ENCODE measurements around the gene C5orf47. TPM values are rescaled to one million over a fixed set of nuclear protein-coding genes. Genes with fewer than 3 reads are reported as not detected.

The C5orf47 gene
- total RNA-seq, 1 donor from 2014 or later, result not detected

DNA sequence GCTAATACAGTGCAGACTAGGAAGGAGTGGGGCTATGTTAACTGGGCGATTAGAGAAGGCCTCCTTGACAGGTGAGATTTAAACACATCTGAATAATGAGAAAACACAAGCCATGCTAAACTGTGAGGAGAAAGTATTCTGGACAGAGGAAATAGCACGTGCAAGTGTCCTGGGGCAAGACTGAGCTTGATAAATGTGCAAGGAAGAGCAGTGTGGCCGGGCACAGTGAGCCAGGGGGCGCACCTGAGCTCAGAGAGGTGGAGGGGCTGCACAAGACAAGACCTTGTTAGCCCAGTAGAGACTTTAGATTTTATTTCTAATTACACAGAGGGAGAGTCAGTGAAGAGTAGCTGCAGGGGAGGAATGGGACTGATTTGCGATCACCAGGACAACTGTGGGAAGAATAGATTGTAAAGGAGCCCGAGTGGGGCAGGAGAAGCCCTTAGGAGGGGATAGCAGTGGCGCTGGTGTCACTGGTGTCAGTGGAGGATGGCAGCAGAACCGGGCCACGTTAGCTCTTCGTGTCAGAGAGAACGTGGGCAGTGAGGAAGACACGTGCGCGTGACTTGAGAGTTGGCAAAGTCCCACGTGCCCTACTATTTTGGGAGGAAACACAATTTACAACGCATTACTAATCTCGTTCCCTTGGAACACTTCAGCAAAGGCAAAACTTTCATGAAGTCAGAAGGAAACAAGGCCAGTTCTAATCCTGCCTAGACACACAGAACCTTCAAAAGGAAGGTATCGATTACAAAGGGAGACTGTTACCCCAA lies 17.9 kb upstream of the C5orf47 start:
- Mint-ChIP-seq H3K4me3 (no peak overlapping the region), H3K27ac (ENCODE audit: unreplicated experiment) (no peak overlapping the region), H3K9me3 (no peaks in the 10 kb centered on the region), H3K36me3 (ENCODE audit: low read depth) (no peaks in the 10 kb centered on the region), H3K4me1 (peaks cover 46% of the 10 kb centered on the region), H3K27me3 (ENCODE audit: low read depth) (peaks cover 8% of the 10 kb centered on the region)
- TF ChIP-seq, protein P1, sequence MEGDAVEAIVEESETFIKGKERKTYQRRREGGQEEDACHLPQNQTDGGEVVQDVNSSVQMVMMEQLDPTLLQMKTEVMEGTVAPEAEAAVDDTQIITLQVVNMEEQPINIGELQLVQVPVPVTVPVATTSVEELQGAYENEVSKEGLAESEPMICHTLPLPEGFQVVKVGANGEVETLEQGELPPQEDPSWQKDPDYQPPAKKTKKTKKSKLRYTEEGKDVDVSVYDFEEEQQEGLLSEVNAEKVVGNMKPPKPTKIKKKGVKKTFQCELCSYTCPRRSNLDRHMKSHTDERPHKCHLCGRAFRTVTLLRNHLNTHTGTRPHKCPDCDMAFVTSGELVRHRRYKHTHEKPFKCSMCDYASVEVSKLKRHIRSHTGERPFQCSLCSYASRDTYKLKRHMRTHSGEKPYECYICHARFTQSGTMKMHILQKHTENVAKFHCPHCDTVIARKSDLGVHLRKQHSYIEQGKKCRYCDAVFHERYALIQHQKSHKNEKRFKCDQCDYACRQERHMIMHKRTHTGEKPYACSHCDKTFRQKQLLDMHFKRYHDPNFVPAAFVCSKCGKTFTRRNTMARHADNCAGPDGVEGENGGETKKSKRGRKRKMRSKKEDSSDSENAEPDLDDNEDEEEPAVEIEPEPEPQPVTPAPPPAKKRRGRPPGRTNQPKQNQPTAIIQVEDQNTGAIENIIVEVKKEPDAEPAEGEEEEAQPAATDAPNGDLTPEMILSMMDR (conservative IDR thresholded peaks at IDR 0.05), result no peak
- DNase-seq (ENCODE audit: low read depth, low spot score), result no peak

DNA sequence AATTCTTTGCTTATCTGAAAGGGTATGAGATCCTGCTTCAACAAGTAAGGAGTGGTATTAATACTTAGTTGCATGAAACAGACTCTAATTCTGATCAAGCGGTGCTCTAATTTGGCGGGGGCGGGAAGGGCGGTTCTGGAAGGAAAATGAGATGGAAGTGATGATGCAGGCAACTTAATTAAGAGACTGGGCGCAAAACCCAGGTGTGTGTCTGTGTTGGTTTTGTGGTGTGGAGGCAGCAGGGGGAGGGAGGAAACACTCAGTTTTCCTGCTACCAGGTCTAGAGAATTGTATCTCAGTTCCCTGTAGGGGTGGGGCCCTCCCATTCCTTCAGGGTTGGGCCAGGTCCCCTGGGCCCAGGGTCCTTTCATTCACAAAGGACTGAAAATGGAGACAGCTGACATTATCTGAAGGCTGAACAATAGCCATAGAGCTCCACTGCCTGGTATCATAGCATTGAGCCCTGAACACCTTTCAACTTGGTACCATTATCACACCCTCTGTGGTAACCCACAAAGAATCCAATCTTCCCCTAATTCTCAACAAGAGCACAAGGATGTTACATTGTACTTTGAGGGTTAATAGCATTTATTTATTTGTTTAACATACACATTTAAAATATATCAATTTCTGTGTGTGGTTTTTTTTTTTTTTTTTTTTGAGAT lies 17.2 kb upstream of the C5orf47 start:
- H3K4me3 Mint-ChIP-seq, result no peak overlapping the region
- no peak for DNase-seq (ENCODE audit: low read depth, low spot score)
- peaks cover 14% of the 10 kb centered on the region for H3K27me3 Mint-ChIP-seq (ENCODE audit: low read depth)
- TF ChIP-seq, protein P1 (conservative IDR thresholded peaks at IDR 0.05), result no peak
- H3K9me3 Mint-ChIP-seq, result no peaks in the 10 kb centered on the region
- no peak overlapping the region for H3K27ac Mint-ChIP-seq (ENCODE audit: unreplicated experiment)
- H3K36me3 Mint-ChIP-seq (ENCODE audit: low read depth), result no peaks in the 10 kb centered on the region
- peaks cover 46% of the 10 kb centered on the region for H3K4me1 Mint-ChIP-seq

DNA sequence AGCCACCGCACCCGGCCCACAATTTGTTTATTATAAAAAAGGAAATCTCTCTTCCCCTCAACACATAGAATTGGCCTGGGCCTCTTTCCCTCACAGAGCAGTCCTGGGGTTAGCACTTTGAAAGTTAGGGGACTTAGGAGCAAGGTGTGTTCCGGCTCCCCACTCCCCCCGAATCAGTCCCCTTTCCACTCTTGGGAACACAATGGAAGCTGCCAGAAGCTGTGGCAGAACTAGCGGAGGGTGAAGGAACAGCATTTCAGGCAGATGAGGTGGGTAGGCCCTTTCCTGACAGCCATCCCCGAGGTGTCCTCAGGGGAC lies 16.4 kb upstream of the C5orf47 start:
- Mint-ChIP-seq H3K27ac (ENCODE audit: unreplicated experiment) (no peak overlapping the region), H3K4me1 (peaks cover 42% of the 10 kb centered on the region), H3K27me3 (ENCODE audit: low read depth) (peaks cover 18% of the 10 kb centered on the region), H3K9me3 (no peaks in the 10 kb centered on the region), H3K4me3 (no peak overlapping the region), H3K36me3 (ENCODE audit: low read depth) (no peaks in the 10 kb centered on the region)
- no peak for DNase-seq (ENCODE audit: low read depth, low spot score)
- TF ChIP-seq, protein P1 (conservative IDR thresholded peaks at IDR 0.05), result no peak

DNA sequence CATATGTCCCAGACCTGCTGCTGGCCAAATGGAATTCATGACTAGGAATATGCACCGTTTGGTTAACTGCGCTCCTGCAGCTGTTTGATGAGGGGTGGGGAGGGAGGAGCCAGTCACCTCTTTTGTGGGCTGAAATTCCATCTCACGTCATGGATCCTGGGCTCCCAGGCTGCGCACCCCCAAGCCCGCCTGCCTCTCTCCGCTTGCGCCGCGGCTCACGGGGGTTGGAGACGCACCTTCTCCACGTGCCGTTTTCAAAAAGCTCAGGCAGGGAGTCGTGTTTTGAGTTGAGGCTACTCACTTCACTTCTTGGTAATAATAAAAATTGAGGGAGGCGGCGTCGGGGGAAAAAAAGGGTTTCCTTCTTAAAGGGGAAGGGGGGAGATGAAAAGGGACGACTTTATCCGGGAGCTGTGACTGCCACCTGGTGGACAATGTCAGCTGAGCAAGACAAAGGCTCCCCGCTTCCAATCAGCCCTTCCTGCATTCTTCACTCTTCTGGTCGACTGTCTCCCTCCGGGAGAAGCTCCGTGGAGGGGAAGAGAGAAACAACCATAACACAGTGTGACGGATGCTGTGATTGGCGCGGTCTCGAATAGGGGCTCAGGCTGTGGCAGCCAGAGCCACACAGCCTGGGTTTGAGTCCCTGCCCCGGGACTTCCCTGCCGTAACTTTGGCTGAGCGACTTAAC lies 15.9 kb upstream of the C5orf47 start:
- peak overlapping the region; percentile 62 for H3K27ac Mint-ChIP-seq (ENCODE audit: unreplicated experiment)
- peak overlapping the region; percentile 85 for H3K4me3 Mint-ChIP-seq
- peaks cover 37% of the 10 kb centered on the region for H3K4me1 Mint-ChIP-seq
- TF ChIP-seq, protein P1 (conservative IDR thresholded peaks at IDR 0.05), result peak; percentile 93
- peaks cover 22% of the 10 kb centered on the region for H3K27me3 Mint-ChIP-seq (ENCODE audit: low read depth)
- DNase-seq (ENCODE audit: low read depth, low spot score), result peak; percentile 85
- no peaks in the 10 kb centered on the region for H3K9me3 Mint-ChIP-seq
- H3K36me3 Mint-ChIP-seq (ENCODE audit: low read depth), result no peaks in the 10 kb centered on the region

DNA sequence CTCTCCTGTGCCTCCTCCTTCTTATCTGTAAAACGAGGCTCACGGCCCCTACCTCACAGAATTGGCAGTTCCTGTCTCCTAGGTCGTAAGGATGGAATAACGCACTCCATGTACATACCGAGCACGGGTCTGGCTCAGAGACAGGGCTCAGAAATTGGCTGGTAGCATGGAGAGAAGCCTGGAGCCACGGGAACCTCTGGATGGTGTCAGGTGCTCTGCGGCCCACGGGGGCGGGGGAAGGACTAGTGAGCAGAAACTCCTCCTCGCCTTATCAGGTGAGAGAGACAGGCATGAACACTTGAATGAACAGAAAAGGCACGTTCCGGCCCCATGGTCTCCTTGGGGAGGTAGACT lies 15.4 kb upstream of the C5orf47 start:
- Mint-ChIP-seq H3K4me3 (peak overlapping the region; percentile 85), H3K27ac (ENCODE audit: unreplicated experiment) (no peak overlapping the region), H3K4me1 (peaks cover 32% of the 10 kb centered on the region), H3K27me3 (ENCODE audit: low read depth) (peaks cover 22% of the 10 kb centered on the region), H3K36me3 (ENCODE audit: low read depth) (no peaks in the 10 kb centered on the region), H3K9me3 (no peaks in the 10 kb centered on the region)
- TF ChIP-seq, protein P1 (conservative IDR thresholded peaks at IDR 0.05), result no peak
- DNase-seq (ENCODE audit: low read depth, low spot score), result no peak

Data from neural crest cell (in vitro differentiated cells).